Stimulated activated CD4-positive, alpha-beta T cell treated with anti-CD3 and anti-CD28 coated beads, Interleukin-4, amount 100 ng/mL, for 1 hour (primary cell): Measurements from ENCODE around the gene DNMBP.
A peak's percentile ranks its signal among the peaks of the same experiment; 100 is the strongest.

Experiments
- DNase-seq: peaks from one replicate; pipeline ENCODE4 v3.0.0-alpha.2; 2020

DNMBP gene

GRCh38 chr10:100009793-100010676, at the start of gene DNMBP:
Gene DNMBP (minus strand): TSS chr10:100009947. CDS start chr10:99972124, 37,823 bp downstream.
- peak; percentile 86 for DNase-seq

DNA sequence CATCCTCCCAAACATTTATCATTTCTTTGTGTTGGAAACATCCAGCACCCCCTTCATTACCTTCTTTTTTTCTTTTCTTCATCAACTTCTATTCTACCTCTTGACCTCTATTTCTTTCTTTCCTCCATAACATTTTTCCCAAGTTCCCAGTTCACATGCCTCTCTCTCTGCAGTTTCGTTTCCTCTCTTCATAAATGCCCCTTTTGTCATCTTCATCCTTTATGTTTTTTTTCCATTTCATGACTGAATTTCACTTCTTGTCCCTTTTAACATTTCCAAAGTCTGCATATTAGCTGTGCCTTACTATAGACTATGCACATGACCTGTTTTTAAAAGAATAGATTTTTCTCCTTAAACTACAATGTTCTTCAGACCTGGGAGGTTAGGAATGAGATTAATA, 48.2 kb upstream of the DNMBP start:
- DNase-seq: no peak

DNA sequence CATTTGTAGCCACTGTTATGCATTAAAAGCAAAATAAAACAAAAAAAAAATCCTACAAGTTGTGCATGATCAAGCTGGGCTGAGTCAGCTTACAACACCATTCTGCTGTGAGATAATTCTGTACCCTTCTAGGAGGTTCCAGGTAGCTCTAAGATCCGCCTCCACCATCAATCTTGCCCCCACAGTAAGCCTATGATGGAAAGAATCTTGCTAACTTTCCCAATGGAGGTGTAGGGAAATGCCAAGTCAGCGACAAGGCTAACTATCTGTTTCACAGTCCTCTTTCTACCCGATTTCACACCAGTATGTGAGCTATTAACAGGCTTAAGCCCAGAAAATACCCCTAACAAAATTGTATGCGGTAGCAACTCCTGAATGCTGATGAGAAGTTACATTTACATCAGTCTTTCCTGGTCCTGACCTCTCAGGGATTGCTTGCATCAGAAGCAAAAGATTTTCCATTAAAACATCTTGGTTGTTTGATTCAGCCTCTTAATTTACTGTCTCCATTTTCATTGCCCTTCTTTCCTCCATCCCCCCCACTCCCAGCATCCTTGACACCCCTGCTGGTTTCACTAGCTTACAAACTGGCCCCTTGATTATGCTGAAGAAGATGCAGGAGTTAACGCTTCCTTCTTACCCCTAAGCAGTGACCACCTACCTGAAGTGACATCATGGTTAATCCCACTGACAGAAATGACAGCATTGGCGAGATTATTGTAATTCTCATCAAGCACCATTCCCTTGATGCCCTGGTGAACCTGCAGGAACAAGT, 44.1 kb upstream of the DNMBP start:
- DNase-seq: no peak

GRCh38 chr10:100046021-100046486, 36.3 kb upstream of the DNMBP start:
- DNase-seq: peak; percentile 87

- no peak for DNase-seq
Observed at GRCh38 chr10:100045592-100045991, 35.8 kb upstream of the DNMBP start.

GRCh38 chr10:100043796-100044195, 34.0 kb upstream of the DNMBP start:
- no peak for DNase-seq

DNA sequence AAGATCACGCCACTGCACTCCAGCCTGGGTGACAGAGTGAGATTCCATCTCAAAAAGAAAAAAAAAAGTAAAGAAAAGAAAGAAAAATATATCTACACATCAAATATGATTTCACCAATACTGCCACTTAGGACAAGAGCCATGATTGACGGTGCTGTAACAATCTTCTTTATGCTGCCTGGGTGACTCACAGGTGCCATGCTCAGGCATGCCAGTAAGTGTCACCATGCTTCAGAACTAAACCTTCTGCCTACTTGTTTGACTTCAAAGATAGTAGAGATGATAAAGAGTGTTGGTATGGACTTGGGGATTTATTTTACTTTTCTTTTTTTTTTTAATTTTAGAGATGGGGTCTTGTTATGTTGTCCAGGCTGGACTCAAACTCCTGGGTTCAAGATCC, 33.6 kb upstream of the DNMBP start:
- peak; percentile 5 for DNase-seq

DNA sequence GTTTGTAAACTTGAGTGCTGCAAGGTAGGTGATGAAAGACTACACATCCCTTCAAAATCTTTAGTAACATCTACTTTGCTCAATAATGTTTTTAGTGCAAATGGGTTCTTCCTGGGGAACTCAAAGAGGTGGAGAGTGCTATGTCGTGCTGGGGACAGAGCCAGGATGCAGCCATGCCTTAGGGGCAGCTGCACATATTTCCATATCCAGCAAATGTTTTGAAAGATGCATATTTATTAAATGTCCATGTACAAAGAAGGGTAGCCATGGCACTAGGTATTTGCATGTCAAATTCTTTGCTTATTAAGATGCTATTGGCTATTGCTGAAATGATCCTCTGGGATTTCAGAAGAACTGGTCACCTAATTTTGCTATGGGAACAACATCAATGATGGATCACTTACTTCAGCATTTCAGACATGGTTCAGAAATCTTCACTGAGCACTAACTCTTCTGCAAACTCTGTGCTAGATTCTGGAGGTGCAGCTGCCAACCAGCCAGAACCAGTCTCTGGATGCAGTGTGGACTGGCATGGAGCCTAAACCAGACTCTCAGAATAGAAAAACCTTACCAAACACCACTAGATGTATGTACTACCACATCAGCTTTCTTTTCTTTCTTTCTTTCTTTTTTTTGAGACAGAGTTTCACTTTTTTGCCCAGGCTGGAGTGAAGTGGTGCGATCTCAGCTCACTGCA, 31.7 kb upstream of the DNMBP start:
- no peak for DNase-seq

GRCh38 chr10:100038561-100039071, 28.9 kb upstream of the DNMBP start:
- no peak for DNase-seq

GRCh38 chr10:100037758-100038315, 28.1 kb upstream of the DNMBP start:
- no peak for DNase-seq

- DNase-seq: no peak
Observed at GRCh38 chr10:100036850-100037249, 27.1 kb upstream of the DNMBP start.

DNA sequence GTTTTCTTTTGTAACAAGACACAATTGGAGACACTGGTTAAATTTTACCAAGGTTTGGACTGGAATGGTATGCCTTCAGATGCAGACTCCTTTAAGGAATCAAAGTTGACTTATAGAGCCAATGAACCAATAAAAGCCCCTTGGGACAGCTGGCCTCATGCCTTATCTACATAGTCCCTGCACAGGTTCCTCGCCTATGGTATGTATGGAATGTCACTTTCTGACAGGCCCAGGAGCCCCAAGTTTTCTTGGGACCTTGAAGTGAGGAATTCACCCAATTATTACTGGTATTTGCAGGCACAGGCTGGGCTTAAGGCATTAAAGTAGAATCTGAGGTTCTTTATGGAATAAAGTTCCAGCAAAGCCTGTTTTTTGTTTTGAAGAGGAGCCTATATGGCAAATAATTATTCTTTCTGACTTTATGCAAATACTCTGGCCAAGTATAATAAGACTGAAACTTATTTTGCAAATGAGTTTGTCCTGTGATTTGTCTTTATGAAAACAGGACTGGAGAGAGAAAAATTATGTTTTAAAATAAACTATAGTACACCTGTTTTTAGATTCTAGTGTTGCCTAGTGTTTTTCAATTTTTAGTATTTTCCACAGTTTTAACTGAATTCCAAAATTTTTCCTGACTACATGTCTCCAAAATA, 24.1 kb upstream of the DNMBP start:
- no peak for DNase-seq

- DNase-seq: no peak
Observed at GRCh38 chr10:100027416-100027815, 17.7 kb upstream of the DNMBP start.

- DNase-seq: no peak
Observed at GRCh38 chr10:100025576-100025975, 15.8 kb upstream of the DNMBP start.

DNA sequence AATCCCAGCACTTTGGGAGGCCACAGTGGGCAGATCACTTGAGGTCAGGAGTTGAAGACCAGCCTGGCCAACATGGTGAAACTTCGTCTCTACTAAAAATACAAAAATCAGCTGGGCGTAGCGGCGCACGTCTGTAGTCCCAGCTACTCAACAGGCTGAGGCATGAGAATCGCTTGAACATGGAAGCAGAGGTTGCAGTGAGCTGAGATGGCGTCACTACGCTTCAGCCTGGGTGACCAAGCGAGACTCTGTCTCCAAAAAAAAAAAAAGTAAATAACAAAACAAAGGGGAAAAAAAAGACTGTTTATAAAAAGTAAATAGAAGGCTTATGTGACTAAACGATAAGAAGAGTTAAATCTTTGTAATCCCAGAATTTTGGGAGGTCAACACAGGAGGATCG, 15.0 kb upstream of the DNMBP start:
- no peak for DNase-seq

- no peak for DNase-seq
Observed at GRCh38 chr10:100022403-100022802, 12.7 kb upstream of the DNMBP start.

DNA sequence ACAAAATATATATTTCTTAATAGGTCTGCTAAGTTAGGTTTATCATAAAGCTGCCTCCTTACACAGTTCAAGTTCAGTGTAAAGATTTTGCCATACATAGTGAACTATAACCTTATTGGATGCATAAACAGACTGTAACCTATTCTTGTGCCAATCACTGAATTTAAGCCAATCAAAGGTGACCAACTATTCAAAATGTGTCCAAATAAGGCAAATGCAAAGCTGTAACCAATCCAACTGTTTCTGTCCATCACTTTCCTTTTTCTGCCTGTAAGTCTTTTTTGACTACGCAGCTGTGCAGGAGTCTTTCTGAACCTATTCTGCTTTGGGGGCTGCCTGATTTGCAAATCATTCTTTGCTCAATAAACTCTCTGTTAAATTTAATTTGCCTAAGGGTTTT, 11.6 kb upstream of the DNMBP start:
- DNase-seq: no peak

- no peak for DNase-seq
Observed at GRCh38 chr10:100020886-100021253, 11.1 kb upstream of the DNMBP start.

DNA sequence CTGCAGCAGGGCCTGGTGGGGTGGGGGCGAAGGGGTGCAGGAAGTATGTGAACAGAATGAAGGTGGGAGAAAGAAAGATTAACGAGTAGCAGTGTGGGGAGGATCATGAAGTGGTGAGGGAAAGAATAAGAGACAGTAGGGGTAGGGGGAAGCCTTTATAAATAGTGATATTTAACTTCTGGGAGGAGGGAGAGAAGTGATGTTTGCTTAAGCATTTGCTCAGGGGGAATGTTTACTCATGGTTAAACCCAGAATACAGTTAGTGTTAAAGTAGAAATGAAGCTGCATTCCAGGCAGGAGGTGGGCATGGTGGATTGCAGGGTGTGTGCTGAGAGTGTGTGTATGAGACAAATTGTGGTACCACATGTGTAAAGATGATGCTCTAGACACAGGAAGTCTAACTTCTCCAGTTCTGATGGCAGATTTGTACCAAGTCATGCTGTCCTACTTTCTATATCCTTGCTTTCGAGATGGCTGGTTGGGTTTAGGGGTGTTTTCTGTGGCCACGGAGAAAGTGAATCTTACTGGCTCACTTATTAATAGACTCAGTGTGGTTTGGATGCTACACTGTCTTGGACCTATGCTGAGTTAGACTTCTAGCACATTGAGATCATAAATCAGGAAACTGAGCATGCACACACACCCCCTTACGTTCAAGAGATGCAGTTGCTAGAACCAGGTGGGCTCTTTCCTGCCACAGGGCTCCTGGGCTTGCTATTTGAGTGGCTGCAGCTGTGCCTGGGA, 10.6 kb upstream of the DNMBP start:
- DNase-seq: no peak

DNA sequence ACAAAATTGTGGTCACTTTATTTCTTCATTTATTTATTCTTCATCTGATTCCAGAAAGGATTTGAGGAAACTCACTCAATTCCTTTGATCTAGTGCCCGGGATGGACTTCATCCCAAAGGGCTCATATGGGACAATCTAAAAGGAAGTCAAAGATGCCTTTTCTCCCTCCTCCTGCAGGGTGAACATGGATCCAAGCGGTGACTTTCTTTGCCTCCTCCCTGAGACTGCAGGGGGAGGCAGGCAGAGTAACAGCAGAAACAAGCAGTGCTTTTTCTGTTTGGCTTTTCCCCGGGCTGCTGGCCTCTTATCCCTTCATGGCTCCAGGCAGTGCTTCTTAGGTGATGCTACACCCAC, 10.0 kb upstream of the DNMBP start:
- DNase-seq: no peak

DNA sequence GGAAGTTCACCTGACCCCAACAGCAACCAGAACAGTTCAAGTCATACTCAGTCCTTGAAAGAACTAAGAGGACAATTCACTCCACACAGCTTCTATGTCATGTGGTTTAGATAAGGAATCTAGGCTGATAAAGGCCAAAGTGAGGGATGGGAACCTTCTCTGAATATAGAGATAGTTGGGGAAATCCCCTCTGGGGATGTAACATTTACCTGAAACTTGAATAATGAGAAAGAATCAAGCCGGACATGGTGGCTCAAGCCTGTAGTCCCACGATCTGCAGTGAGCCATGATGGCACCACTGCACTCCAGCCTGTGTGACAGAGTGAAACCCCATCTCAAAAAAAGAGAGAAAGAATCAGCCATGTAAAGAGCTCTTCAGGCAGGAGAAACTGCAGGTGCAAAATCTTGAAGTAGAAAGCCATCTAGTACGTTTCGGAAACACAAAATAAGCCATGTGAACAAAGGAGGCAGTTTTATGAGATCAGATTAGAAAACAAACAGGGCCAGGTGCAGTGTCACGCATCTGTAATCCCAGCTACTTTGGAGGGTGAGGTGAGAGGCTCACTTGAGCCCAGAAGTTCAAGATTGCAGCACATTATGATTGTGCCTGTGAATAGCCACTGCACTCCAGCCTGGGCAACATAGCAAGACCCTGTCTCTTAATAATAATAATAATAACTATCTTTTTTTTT, 4.5 kb upstream of the DNMBP start:
- DNase-seq: no peak
